Stimulated activated CD4-positive, alpha-beta T cell treated with anti-CD3 and anti-CD28 coated beads, Interleukin-15, amount 100 ng/mL, for 48 hours (primary cell): ENCODE results near the gene SOS2.
"Not testable (repeated sequence)": the region's sequence is repeated elsewhere in the genome, so short reads cannot be mapped to it uniquely, and the experiment has no call there.

Source experiments
- DNase-seq, 2 donors: peaks; one replicate each; pipeline ENCODE4 v3.0.0-alpha.2; 2020; ENCODE audit warnings: low read depth in 2 of 2

Gene SOS2

DNA sequence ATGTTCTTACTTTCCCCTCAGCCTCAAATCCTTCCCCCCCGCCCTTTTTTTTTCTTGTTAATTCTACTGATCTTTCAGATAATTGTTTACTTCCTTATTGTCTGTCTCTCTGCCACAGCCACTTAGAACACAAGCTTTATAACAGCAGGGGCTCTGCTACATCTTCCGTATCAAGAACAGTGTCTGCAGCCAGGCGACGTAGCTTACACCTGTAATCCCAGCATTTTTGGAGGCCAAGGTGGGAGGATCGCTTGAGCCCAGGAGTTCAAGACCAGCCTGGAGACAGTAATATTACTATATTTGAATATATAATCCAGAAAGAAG, 5.4 kb downstream of the SOS2 start:
- DNase-seq = no peak

DNA sequence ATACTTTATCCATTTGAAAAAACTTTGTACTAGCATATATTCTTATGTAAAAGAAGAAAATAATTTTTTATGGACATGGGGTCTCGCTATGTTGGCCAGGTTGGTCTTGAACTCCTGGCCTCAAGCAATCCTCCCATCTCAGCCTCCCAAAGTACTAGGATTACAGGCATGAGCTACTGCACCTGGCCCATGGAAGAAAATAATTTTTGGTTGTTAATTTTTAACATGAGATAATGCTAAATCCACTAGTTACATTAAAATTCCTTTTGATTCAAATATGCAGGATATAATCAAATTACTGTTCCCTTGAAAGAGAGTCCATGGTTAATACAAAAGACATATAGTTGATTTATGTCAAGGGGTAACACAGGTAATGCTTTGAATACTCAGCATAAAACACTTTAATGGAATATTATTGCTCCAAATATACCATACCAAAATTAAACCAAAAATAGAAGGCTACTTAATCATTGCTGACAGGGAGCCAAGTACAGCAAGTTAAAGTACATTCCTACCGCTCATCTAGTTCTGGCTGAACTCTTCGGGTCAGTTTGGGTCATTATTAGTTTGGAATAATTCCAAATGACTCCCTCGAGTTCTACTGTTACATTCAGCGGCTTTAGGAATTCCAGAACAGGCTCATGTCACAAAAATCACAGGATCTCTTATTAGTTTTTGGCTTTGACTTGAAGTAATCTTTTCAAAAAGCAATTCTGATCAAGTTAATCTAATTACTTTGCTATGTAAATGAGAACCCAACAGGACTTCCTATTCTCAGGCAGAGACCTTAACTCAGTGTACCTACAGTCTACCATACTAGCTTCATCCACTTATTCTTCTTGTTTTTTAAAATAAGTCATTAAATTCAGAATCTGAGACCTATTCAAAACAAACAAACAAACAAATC, 6.1 kb downstream of the SOS2 start:
- DNase-seq = no peak

DNA sequence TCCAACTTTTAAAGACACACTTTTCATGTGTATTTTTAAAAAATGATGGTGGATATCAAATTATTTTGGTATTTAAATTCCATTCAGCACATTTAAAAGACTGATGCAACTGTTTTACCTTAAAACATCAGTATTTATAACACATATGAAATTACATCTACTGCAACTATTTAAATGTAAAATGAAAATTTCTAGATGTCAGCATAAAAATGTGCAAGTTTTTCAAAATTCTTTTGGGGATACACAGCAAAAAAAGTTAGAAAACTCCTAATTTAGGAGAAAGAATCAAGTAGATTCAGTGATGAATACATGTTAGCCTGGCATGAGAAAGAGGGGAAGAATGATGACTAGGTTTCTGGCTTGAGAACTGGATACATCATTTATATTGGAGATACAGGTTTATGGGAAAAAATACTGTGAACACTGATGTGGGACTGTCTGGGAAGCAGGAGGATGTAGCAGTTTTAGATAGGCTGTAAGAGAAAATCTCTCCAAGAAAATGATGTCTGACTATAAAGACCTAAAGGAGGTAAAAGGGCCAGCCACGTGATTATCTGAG, 9.2 kb downstream of the SOS2 start:
- no peak for DNase-seq

DNA sequence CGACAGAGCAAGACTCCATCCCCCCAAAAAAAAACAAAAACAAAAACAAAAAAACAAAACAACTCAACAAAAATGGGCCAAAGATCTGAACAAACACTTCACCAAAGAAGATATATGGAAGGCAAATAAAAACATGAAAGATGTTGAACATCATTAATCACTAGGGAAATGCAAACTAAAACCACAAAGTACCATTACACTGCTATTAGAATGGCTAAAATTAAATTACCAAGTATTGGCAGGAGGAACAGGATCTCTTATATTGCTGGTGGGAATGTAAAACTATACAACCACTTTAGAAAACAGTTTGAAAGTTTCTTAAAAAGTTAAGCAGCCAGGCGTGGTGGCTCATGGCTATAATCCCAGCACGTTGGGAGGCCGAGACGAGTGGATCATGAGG, 12.9 kb downstream of the SOS2 start:
- no peak for DNase-seq

DNA sequence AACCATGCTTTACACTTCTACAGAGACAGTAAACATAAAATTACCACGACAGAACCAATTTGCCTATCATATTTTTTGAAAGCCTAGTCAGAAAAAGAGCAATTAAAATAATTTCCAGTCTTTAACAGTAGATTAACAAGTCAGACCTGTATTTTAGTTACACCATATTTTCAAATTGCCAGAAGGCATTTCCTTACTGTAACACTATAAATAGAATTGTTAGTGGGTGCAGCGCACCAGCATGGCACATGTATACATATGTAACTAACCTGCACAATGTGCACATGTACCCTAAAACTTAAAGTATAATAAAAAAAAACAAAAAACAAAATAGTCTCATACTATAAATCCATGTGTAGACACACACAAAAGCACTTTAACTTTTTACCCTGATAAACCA, 16.0 kb downstream of the SOS2 start:
- no peak for DNase-seq

DNA sequence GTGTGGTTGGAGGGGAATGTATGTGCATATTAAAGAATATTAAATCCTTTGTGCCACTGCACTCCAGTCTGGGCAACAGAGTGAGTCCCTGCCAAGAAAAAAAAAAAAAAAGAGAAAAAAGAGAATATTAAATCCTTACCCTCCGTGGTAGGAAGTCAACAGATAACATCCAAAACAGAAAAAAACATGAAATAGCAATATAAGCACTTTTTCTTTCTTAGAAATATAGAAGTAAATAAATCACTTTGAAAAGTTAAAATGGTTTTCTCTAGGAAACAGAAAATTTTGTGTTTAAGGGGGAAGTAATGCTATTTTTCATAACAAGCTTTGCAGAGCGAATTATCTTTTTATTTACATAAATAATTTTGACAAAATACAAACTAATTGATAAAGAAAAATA, 17.6 kb downstream of the SOS2 start:
- no peak for DNase-seq

DNA sequence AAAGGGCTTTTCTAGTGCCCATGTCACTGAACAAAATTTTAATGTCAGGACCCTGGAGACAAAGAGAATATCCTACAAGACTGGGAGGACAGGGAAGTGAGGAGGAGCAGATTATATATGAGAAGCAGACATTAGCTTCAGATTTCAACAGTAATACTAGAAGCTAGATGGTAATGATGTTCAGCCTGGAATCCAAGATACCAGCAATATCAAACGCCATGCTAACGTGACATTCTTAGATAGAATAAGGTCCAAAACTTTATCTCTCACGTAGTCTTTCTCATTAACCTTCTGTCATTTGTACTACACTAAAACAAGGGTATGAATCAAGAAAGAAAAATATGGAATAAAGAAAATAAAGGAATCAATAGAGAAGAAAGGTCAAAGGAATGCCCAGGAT, 18.7 kb downstream of the SOS2 start:
- DNase-seq = no peak

DNA sequence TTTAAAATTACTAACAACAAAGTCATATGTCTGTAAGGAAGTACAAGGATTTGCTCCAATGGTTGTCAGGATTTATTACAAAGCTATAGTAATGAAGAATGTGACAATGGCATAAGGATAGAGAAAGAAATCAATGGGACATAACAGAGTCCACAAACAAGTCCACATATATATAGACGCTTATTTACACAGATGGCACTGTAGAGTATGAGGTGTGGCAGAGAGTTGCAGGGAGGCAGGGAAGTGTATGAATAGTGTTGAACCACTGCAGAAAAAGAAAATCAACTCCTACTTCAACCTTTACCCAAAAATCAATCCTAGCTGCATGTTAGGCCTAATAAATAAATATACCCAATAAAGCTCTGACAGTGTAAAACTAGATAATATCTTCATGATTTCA, 21.3 kb downstream of the SOS2 start:
- DNase-seq = no peak

DNA sequence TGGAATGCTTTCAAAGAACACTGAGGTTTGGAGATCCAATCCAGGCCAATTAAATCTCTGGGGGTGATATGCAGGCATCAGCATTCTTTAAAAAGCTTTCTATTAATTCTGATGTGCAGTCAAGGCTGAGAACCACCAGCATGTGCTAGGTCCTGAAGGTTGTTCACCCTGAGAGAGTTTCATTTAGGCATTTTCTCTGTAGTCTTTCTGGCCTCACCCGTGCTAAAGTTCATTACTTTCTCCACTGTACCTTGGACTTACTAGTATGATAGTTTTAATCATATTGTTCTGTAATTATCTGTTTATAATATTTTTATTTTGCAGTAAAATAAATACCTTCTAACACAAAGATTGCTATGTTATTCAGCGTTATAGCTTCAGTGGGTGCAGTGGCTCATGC, 32.9 kb downstream of the SOS2 start:
- DNase-seq = no peak

DNA sequence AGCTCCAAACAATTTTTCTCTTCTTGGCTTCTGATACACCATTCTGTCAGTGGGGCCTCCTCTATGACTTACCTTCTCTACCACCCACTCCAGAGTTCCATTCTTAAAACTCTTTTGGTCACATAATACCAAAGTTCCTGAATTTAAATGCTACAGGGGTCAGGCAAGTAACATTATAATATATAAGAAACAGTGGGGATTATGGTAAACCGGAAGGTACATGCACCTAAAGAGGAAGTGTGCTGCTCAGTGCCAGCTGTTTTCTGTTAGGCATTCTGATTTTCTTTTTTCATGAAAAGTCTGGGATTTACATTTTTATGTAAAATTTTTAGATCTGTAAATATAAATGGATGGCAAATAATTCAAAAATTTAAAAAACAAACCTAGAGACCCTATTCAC, 39.9 kb downstream of the SOS2 start:
- DNase-seq = no peak

DNA sequence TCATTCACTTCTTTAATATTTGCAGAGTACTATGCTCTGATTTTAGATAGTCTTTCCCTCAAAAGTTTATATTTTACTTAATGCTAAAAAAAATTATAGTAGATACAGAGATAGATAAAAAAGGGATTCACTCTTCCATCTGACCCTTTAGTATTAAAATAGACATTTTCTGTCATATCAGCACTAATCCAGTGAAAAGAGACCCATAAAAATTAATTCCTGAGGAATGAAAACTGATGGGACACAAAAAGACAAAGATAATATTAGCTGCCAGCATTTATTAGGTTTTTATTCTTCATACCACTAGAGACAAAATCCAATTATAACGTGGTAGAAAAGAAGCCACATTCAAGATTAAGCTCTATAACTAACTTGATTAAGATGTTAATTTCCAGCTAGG, 45.3 kb downstream of the SOS2 start:
- DNase-seq = no peak

DNA sequence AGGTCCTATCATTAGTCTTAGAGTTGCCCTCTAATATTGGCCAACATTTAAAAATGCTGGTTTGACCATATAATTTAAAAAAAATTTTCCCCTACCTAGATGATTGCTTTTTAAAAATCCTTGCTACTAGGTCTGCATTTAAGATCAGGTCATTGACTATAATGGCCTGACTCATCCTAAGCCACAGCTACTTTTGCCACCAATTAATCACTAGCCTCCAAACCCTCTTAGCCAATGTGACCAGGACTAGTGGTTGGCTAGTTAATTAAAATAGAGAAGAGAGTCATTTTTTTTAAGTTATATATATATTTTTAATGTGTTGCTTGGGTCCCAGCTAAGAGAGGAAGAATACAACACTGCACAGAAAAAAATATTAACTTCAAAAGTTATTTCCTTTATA, 57.5 kb downstream of the SOS2 start:
- DNase-seq = no peak

DNA sequence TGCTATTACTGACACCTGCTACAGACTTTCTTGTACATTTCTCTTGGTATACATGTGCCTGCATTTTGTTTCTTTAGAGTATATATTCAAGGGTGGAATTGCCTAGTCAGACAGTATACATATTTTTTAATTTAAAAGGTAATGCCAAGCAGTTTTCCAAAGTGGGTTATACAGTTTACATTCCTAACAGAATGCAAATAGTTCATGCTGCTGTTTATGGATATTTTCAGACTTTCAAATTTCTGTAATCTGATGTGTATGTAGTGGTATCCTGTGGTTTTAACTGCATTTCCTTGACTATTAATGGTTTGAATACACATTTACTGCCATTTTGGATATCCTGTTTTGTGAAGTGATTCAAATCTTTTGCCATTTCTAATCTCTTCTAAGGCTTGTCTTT, 59.5 kb downstream of the SOS2 start:
- no peak for DNase-seq

DNA sequence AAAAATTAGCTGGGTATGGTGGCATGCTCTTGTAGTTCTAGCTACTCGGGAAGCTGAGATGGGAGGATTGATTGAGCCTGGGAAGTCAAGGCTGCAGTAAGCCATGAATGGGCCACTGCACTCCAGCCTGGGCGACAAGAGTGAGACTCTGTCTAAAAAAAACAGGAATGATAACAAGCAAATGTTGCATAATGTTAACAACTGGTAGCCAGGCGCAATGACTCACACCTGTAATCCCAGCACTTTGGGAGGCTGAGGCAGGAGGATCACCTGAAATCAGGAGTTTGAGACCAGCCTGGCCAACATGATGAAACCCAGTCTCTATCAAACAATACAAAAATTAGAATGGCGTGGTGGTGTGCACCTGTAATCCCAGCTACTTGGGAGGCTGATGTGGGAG, 64.0 kb downstream of the SOS2 start:
- not testable (repeated sequence) for DNase-seq

DNA sequence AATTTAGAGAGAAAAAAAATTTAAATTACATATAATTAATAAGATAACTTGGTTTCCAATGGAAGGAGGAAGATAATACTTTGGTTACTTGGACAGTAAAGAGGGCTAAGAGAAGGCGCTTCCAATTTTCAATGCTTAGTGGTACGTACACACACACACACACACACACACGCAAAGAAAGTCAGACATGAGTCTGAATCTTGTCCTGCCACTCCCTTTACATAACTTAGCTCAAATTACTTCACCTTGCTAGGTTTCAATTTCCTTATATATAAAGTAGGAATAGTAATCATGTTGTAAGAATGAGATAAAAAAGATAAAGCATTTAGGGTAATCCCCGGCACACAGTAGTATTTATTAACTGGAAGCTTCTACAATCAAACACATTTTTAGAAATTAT, 75.3 kb downstream of the SOS2 start:
- no peak for DNase-seq

DNA sequence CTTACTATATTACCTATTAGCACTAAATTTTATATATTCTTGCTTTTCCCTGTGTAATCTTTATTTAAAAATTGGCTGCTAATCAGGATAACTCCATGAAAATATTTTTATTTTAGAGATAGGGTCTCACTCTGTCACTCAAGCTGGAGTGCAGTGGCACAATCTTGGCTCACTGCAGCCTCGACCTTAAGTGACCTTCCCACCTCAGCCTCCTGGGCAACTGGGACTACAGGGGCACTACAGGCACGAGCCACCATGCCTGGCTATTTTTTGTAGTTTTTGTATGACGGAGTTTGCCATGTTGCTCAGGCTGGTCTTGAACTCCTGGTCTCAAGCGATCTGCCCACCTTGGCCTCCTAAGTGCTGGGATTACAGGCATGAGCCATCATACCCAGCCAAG, 82.6 kb downstream of the SOS2 start:
- DNase-seq = no peak

DNA sequence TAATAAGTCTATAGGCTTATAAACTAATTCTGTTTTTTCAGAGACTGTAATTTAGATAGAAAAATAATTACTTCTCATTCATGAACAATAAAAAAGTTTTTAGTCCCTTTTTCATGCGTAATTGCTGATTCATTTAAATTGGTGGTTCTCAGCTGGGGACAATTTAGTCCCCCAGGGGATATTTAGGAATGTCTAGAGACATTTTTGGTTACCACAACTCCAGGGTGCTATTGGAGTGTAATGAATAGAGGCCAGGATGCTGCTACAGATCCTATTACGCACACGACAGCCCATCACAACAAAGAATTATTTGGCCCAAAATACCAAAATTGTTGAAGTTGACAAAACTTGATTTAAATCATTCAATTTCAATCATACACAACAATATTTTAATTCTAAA, 92.2 kb downstream of the SOS2 start:
- no peak for DNase-seq

DNA sequence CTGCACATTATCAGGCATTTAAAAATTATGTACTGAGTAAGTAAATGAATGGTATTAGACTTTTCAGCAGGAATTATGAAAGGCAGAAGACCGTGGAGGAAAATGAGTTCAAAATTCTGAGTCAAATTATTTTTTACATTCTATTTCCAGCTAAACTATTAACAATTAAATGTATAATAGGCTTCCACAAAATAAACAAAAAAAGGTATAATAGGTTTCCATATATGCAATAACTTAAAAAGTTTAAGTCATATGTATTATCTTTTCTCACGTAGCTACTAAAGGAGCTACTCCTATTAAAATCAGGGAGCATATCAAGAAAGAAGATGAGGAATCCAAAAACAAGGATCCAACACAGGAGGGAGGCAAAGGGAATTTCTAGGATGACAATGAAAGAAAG, 103.6 kb downstream of the SOS2 start:
- DNase-seq = no peak

DNA sequence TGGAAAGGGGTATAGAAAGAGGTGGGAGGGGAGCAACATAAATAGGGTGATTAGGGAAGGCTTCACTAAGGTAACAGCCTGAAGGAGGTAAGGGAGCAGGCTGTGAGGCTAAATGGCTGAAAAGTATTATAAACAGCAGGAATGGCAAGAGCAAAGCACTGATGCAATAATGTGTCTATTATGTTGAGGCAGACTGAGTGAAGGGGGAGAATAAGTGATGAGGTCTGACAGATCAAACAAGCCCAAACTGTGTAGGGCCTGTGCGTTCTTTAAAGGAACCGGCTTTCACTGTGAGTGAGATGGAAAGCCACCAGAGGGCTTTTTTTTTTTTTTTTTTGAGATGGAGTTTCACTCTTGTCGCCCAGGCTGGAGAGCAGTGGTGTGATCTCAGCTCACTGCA, 108.3 kb downstream of the SOS2 start:
- no peak for DNase-seq

DNA sequence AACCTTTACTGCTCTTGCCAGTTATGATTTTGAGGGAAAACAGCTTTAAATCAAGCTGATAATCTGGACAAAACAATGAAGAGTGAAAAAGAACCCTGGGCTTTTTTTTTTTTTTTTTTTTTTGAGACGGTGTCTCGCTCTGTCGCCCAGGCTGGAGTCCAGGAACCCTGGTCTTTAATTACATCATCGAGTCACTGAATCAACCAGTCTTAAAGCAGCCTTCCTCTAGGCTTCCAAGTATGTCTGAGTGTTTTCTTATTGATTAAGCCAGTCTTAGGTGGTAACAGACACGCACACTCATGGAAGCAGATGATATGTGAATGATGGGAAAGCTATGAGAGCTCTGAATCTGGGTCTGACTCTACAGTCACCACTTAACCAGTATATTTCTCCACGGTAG, 109.1 kb downstream of the SOS2 start:
- no peak for DNase-seq

DNA sequence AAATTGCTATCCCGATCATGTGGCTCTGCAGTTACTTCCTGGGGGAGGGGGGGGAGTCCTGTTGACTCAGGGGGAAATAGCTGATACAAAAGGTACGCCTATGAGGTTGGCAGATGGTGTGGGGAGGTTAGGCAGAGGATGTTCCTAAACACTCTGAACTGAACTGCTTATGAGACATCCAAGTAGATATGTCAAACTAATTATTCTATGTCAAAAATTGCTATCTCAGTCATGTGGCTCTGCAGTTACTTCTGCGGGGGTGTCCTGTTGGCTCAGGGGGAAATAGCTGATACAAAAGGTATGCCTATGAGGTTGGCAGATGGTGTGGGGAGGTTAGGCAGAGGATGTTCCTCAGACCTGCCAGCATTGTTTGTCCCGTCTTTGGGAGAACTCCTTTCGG, 109.9 kb downstream of the SOS2 start:
- DNase-seq = no peak

DNA sequence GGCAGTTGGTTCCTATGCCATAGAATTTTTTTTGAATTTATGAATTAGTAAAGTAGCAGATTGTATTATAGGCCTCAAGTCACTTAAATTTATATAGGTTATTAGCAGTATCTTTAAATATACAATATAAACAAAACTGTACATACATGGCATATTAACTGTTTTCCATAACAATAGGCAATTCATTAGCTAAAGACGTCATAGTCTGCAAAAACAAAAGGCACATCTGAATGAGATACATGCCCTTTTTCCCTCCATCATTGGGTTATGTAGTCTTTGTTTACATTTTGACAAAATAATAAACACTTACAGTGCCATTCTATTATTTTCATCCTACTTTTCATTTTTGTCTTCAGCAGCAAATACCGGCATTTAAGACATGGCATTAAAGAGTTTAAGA, 113.9 kb downstream of the SOS2 start:
- DNase-seq = no peak

DNA sequence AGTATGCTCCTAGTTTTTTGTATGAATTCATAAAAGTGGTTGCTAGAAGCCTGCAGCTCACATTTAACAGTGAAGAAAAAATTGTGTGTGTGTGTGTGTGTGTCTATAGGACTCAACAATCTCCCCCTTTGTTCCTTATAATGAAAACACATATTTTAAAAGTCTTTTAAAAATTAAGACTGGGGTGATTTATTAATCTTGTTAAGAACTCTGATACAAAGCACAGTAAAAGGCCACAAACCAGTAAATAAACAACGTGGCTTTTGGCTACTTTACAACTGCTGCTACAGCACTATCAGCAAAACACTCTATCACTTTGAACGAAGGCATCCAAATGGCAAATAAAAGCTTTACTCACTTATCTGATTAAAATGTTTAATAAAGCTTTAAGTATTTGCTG, 114.4 kb downstream of the SOS2 start:
- no peak for DNase-seq
